ENCODE results near the gene GLYATL1. TPM values are rescaled to one million over a fixed set of nuclear protein-coding genes. Genes with fewer than 3 reads are reported as not detected.

Gene GLYATL1
- total RNA-seq, 1 donor from 2014 or later = not detected

DNA sequence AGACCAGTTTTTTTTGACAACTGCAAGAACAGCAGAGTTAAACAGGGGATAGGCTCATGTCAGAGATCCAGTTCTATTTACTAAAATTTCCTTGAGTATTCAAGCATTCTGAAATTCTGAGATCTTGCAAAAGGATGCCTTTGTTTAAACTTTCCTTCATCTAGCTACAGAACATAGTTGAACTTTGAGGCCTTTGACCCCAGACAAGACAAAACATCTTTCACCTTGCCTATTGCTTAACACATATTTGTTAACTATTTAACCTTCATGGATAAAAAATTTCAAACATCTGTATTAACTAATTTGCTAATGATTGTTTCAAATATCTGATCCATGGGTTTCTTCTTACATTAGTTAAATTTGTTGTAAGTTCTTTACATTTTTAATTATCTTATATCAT is 38.2 kb downstream of the GLYATL1 start:
- DNase-seq (ENCODE audit: low read depth) (no peak), FAIRE-seq (no peak)
- H3K27me3 ChIP-seq (ENCODE audit: control insufficient read depth, insufficient read depth, low read length) = no peaks in the 10 kb centered on the region
- no peak overlapping the region for H3K4me3 ChIP-seq (ENCODE audit: low read depth, low read length)
- TF ChIP-seq, protein P1, sequence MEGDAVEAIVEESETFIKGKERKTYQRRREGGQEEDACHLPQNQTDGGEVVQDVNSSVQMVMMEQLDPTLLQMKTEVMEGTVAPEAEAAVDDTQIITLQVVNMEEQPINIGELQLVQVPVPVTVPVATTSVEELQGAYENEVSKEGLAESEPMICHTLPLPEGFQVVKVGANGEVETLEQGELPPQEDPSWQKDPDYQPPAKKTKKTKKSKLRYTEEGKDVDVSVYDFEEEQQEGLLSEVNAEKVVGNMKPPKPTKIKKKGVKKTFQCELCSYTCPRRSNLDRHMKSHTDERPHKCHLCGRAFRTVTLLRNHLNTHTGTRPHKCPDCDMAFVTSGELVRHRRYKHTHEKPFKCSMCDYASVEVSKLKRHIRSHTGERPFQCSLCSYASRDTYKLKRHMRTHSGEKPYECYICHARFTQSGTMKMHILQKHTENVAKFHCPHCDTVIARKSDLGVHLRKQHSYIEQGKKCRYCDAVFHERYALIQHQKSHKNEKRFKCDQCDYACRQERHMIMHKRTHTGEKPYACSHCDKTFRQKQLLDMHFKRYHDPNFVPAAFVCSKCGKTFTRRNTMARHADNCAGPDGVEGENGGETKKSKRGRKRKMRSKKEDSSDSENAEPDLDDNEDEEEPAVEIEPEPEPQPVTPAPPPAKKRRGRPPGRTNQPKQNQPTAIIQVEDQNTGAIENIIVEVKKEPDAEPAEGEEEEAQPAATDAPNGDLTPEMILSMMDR (IDR thresholded peaks at IDR 0.05; ENCODE audit: insufficient read depth, low read length, severe bottlenecking) = no peak
- H3K36me3 ChIP-seq (ENCODE audit: control insufficient read depth, insufficient read depth, low read length) = no peaks in the 10 kb centered on the region

DNA sequence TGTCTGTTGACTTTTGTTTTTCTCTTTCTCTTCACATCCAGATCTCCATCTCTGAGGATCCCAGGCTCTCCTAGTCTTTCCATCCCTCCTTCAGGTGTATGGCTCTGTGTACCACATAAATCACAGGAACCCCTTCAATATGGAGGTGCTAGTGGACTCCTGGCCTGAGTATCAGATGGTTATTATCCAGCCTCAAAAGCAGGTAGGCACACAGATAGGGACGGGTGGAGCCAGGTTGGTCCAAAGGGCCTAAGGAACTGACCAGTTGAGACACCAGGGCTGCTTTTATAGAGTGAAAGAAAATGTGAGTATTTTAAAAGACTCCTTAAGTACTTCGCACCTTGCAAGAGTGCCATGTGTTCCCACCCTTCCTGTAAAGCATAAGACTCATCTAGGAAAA is 39.9 kb downstream of the GLYATL1 start:
- Histone ChIP-seq H3K4me3 (ENCODE audit: low read depth, low read length) (no peak overlapping the region), H3K36me3 (ENCODE audit: control insufficient read depth, insufficient read depth, low read length) (no peaks in the 10 kb centered on the region), H3K27me3 (ENCODE audit: control insufficient read depth, insufficient read depth, low read length) (no peaks in the 10 kb centered on the region)
- DNase-seq (ENCODE audit: low read depth) (no peak), FAIRE-seq (no peak)
- TF ChIP-seq, protein P1 (IDR thresholded peaks at IDR 0.05; ENCODE audit: insufficient read depth, low read length, severe bottlenecking) = no peak

DNA sequence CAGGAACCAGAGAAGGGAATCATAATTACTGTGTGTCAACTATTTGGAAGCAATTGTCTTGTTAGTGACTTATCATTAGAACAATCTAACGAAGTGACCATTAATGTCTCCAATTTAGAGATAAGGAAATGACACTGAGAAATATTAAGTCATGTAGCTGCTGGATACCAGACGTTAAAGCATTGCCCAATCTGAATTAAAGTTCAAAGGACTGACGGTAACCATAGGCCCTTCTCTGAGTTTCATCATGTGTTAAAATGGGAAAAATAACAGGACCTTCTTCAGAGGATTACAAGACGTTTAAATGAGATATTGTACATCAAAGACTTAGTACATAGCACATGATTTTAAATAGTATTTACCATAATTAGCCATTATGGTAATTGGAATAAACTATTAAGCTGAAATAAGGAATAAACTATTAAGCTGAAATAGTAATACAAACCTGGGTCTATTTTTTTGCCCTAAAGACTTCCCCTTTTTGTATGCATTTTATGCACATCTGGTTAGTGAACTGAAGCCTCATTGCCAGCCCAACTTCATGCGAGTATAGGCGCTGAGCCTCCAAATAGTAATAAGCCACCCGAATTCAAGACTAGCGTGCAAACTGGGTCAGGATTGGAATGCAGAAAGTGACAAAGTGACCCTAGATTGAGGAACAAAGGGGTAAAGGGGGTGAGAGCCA is 41.0 kb downstream of the GLYATL1 start:
- Histone ChIP-seq H3K27me3 (ENCODE audit: control insufficient read depth, insufficient read depth, low read length) (no peaks in the 10 kb centered on the region), H3K36me3 (ENCODE audit: control insufficient read depth, insufficient read depth, low read length) (no peaks in the 10 kb centered on the region), H3K4me3 (ENCODE audit: low read depth, low read length) (no peak overlapping the region)
- TF ChIP-seq, protein P1 (IDR thresholded peaks at IDR 0.05; ENCODE audit: insufficient read depth, low read length, severe bottlenecking) = no peak
- DNase-seq (ENCODE audit: low read depth) (no peak), FAIRE-seq (no peak)

DNA sequence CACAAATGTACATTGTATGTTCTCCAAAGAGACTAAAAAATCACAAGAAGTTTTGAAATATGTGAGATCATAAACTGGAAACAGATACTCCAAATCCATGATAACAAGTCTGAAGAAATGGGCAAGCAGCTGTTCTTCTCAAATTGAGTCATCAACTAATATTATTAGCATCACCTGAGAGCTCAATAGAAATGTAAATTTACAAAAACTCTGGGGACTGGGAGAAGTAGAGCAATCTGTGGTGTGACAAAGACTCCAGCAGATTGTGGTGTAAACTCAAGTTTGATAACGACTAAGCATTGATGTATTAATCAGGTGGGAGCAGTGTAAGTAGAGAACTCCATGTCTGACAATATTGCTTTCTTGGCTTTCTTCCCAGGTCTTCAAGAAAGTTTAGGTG is 53.2 kb downstream of the GLYATL1 start:
- FAIRE-seq = no peak
- Histone ChIP-seq H3K27me3 (ENCODE audit: control insufficient read depth, insufficient read depth, low read length) (no peaks in the 10 kb centered on the region), H3K36me3 (ENCODE audit: control insufficient read depth, insufficient read depth, low read length) (no peaks in the 10 kb centered on the region), H3K4me3 (ENCODE audit: low read depth, low read length) (no peak overlapping the region)
- TF ChIP-seq, protein P1 (IDR thresholded peaks at IDR 0.05; ENCODE audit: insufficient read depth, low read length, severe bottlenecking) = no peak
- no peak for DNase-seq (ENCODE audit: low read depth)

DNA sequence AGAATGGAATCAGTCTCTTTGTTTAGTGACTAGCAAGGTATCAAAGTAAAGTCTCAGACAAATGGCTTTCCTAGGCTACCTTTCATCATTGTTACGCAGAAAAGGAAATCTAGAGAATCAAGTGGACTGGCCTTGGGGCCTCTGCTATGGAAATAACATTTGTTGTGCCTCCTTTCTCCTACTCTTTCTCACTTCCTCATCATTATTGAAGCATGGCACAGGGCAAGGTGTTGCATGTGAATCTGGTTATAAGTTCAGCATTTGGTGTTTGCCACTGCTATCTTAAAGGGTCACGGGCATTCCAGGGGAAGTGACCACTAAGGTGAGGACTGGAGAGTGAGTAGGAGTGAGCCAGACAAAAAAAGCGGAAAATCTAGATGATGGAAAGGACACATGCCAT is 54.9 kb downstream of the GLYATL1 start:
- DNase-seq (ENCODE audit: low read depth) (no peak), FAIRE-seq (no peak)
- Histone ChIP-seq H3K36me3 (ENCODE audit: control insufficient read depth, insufficient read depth, low read length) (no peaks in the 10 kb centered on the region), H3K27me3 (ENCODE audit: control insufficient read depth, insufficient read depth, low read length) (no peaks in the 10 kb centered on the region), H3K4me3 (ENCODE audit: low read depth, low read length) (no peak overlapping the region)
- TF ChIP-seq, protein P1 (IDR thresholded peaks at IDR 0.05; ENCODE audit: insufficient read depth, low read length, severe bottlenecking) = no peak

All from bronchial epithelial cell (primary cell).